K562 (cell line): Measurements from ENCODE around the gene RAD52. TPM values are rescaled to one million over a fixed set of nuclear protein-coding genes. Genes with fewer than 3 reads are reported as not detected.

Experiments used
- ATAC-seq: fragments of 200-7000 bp; cut with Tn5 transposase; 3 replicates; pipeline ENCODE4 v1.9.1; 2020; ENCODE audit warnings: moderate library complexity
- BruUV-seq: library from RNA; stranded (reverse); fragments of 400-500 nt; replicated peaks from 2 replicates; lab custom pipeline; 2021; lab: Mats Ljungman, UMichigan
- CTCF ChIA-PET: fragments of 300-600 bp; formaldehyde crosslinking; extraction: SDS; loops from one replicate; lab custom pipeline; 2021; ENCODE audit warnings: low intra/inter-chr PET ratio; lab: Yijun Ruan, JAX
- POLR2A ChIA-PET: fragments of 300-600, 350-650 bp; sonication (Branson Sonifier 250); formaldehyde crosslinking; extraction: SDS; loops from one replicate; lab custom pipeline; 2021; ENCODE audit warnings: antibody characterized with exemption, inconsistent platforms; lab: Yijun Ruan, JAX
- DNase-seq, 4 experiments: peaks; one replicate each; pipeline versions ENCODE4 v3.0.0 to v3.0.0-alpha.2; 2011 to 2018; ENCODE audit warnings: low spot score in 3 of 4, mixed read lengths in 3 of 4; ENCODE audit errors: extremely low read depth in 1 of 4
- FAIRE-seq: peaks from 2 replicates; lab custom pipeline; 2011; peaks lifted over from hg19 to GRCh38; lab: Jason Lieb, UNC
- H2AFZ ChIP-seq: 2 replicates; pipeline ENCODE4 v1.6.0; 2011; ENCODE audit warnings: low read depth, low read length, control low read depth, inconsistent platforms
- H3K27ac ChIP-seq: fragments of 200-600 bp; 3 replicates; pipeline ENCODE4 v1.8.0; 2011; ENCODE audit warnings: low read depth, mild to moderate bottlenecking, control low read depth, inconsistent platforms, low read length, moderate library complexity, mixed read lengths; ENCODE audit errors: extremely low read depth
- H3K27me3 ChIP-seq, 2 experiments: fragments of 300-600 bp in 1 of 2; 2 replicates in 1 of 2; 3 replicates in 1 of 2; pipeline versions ENCODE4 v1.6.0 to v1.8.0; 2011; ENCODE audit warnings: inconsistent platforms in 2 of 2, low read length in 2 of 2, mild to moderate bottlenecking in 1 of 2, mixed read lengths in 1 of 2, moderate library complexity in 1 of 2; ENCODE audit not compliant: control insufficient read depth in 2 of 2, insufficient read depth in 2 of 2
- H3K36me3 ChIP-seq: fragments of 300-600 bp; 3 replicates; pipeline ENCODE4 v1.8.0; 2011; ENCODE audit warnings: mild to moderate bottlenecking, low read length, inconsistent platforms; ENCODE audit not compliant: control insufficient read depth, insufficient read depth
- H3K4me1 ChIP-seq, 2 experiments: fragments of 200-600 bp in 1 of 2; replicated peaks in 1 of 2; 2 replicates in 1 of 2; 3 replicates in 1 of 2; pipeline versions ENCODE4 v1.5.1 to v1.8.0; 2011; ENCODE audit warnings: inconsistent platforms in 2 of 2, low read length in 2 of 2, mild to moderate bottlenecking in 1 of 2, mixed read lengths in 1 of 2, moderate library complexity in 1 of 2; ENCODE audit not compliant: control insufficient read depth in 2 of 2, insufficient read depth in 2 of 2
- H3K4me2 ChIP-seq: 2 replicates; pipeline ENCODE4 v1.6.1; 2011; ENCODE audit warnings: low read length, control low read depth, inconsistent platforms, mixed read lengths; ENCODE audit not compliant: insufficient read depth
- H3K4me3 ChIP-seq: fragments of 200-600 bp; sonication (generic), shearing (Covaris generic); 2 replicates; pipeline ENCODE4 v1.5.1; 2016; ENCODE audit warnings: control low read depth, inconsistent platforms
- H3K79me2 ChIP-seq: fragments of 200-600 bp; 3 replicates; pipeline ENCODE4 v1.8.0; 2011; ENCODE audit warnings: low read length, inconsistent platforms; ENCODE audit not compliant: control insufficient read depth, insufficient read depth
- H3K9ac ChIP-seq, 2 experiments: 2 replicates each; pipeline versions ENCODE4 v1.6.0 to v1.6.1; 2011; ENCODE audit warnings: low read depth in 2 of 2, low read length in 2 of 2, control low read depth in 1 of 2, inconsistent platforms in 1 of 2, mild to moderate bottlenecking in 1 of 2, mixed read lengths in 1 of 2; ENCODE audit not compliant: insufficient read depth in 1 of 2
- H3K9me1 ChIP-seq: one replicate; pipeline ENCODE4 v1.6.0; 2011; ENCODE audit warnings: inconsistent platforms, mild to moderate bottlenecking, low read length, moderate library complexity; ENCODE audit not compliant: control insufficient read depth, insufficient read depth
- H3K9me3 ChIP-seq: replicated peaks from 2 replicates; pipeline ENCODE4 v1.5.1; 2011; ENCODE audit warnings: low read depth, low read length, inconsistent platforms; ENCODE audit not compliant: control insufficient read depth, insufficient read depth
- H4K20me1 ChIP-seq: replicated peaks from 2 replicates; pipeline ENCODE4 v1.6.1; 2011; ENCODE audit warnings: low read length, inconsistent platforms, mixed read lengths; ENCODE audit not compliant: control insufficient read depth, insufficient read depth
- AFF4 ChIP-seq: sonication (generic); formaldehyde crosslinking; IDR thresholded peaks from 2 replicates; pipeline ENCODE4 v1.8.0; 2023; ENCODE audit warnings: mild to moderate bottlenecking, missing genetic modification reagents
- ARID4B ChIP-seq: sonication (generic); formaldehyde crosslinking; IDR thresholded peaks from 2 replicates; pipeline ENCODE4 v1.8.0; 2022; ENCODE audit warnings: mild to moderate bottlenecking, missing genetic modification reagents
- CBX8 ChIP-seq: fragments of 200-600 bp; sonication (generic); IDR thresholded peaks from 2 replicates; pipeline ENCODE4 v1.6.1; 2012; ENCODE audit warnings: borderline replicate concordance, mixed run types, low read depth, mild to moderate bottlenecking, moderate library complexity, mixed read lengths, low read length, control low read depth, inconsistent platforms; ENCODE audit not compliant: poor library complexity, severe bottlenecking; ENCODE audit errors: extremely low read depth
- MEIS2 ChIP-seq: fragments of 450-650 bp; IDR thresholded peaks from 2 replicates; pipeline ENCODE4 v1.6.1; 2014; ENCODE audit warnings: mild to moderate bottlenecking; ENCODE audit not compliant: partially characterized antibody
- NCOA6 ChIP-seq: fragments of 450-650 bp; IDR thresholded peaks from 2 replicates; pipeline ENCODE4 v1.6.1; 2017; ENCODE audit warnings: mild to moderate bottlenecking
- NRF1 ChIP-seq, 2 experiments: fragments of 450-650 bp; IDR thresholded peaks in 1 of 2; conservative IDR thresholded peaks in 1 of 2; 2 replicates each; pipeline ENCODE4 v1.6.1; 2014; ENCODE audit warnings: mild to moderate bottlenecking in 2 of 2
- SIRT6 ChIP-seq: IDR thresholded peaks from one replicate; pipeline ENCODE4 v1.6.1; 2012; ENCODE audit warnings: low read depth, mild to moderate bottlenecking, control low read depth, inconsistent platforms, low read length, moderate library complexity
- SMC3 ChIP-seq: conservative IDR thresholded peaks from 2 replicates; pipeline ENCODE4 v1.6.1; 2011; ENCODE audit warnings: low read depth, low read length, improper control_type of control experiment; ENCODE audit not compliant: insufficient read depth
- SNIP1 ChIP-seq: fragments of 450-650 bp; IDR thresholded peaks from 2 replicates; pipeline ENCODE4 v1.7.1; 2017; ENCODE audit warnings: low read depth, mild to moderate bottlenecking
- WHSC1 ChIP-seq: IDR thresholded peaks from one replicate; pipeline ENCODE4 v1.6.1; 2012; ENCODE audit warnings: low read length, control low read depth, inconsistent platforms
- ZBTB43 ChIP-seq: sonication (generic); formaldehyde crosslinking; IDR thresholded peaks from 2 replicates; pipeline ENCODE4 v1.8.0; 2023; ENCODE audit warnings: mild to moderate bottlenecking, missing genetic modification reagents
- ZNF197 ChIP-seq: fragments of 200-800 bp; sonication (Bioruptor generic); IDR thresholded peaks from 2 replicates; pipeline ENCODE4 v1.6.1; 2016; ENCODE audit warnings: low read depth, missing genetic modification characterization, missing compliant biosample characterization
- WGBS: fragments of 100-300 bp; shearing (Covaris generic); methylation state at CpG from one replicate; pipeline ENCODE4 v1.1.6; 2016; ENCODE audit warnings: low coverage, mixed read lengths; ENCODE audit not compliant: insufficient coverage; ENCODE audit errors: missing lambda C conversion rate; 5-methylcytosine and 5-hydroxymethylcytosine counted together
- in situ Hi-C: fragments of 300-500 bp; cut with MboI; formaldehyde crosslinking; loops from 4 replicates; pipeline ENCODE4 v1.15.0; 2018; ENCODE audit warnings: inconsistent platforms, mixed read lengths
- intact Hi-C: fragments of 100-400 bp; cut with micrococcal nuclease; formaldehyde crosslinking; loops from 2 replicates; pipeline ENCODE4 v1.14.2; 2022
- polyA plus RNA-seq, 8 experiments: library from polyadenylated mRNA; depleted of rRNA in 4 of 8; stranded (reverse) in 5 of 8; unstranded in 3 of 8; fragments of >200 nt; fragmentation: Nextera tagmentation in 2 of 8; fragmentation: Illumina TruSeq in 1 of 8; extraction: Ambion mirVana in 2 of 8; extraction: Trizol in 1 of 8; gene quantifications; 2 replicates each; pipeline versions ENCODE4 v1.2.1 to v1.2.3, GENCODE V29; 2011 to 2014; ENCODE audit warnings: inconsistent platforms in 1 of 8, missing spikeins in 1 of 8
- total RNA-seq, 7 experiments: library from RNA; depleted of rRNA in 6 of 7; stranded (reverse); fragments of >200 nt in 6 of 7; fragmentation: Illumina TruSeq in 2 of 7; extraction: Trizol in 2 of 7; gene quantifications; 2 replicates each; pipeline versions ENCODE4 v1.2.1 to v1.2.3, GENCODE V29; 2011 to 2021; ENCODE audit warnings: low replicate concordance in 1 of 7

RAD52 gene
- total and polyA plus RNA-seq, 9 of the 15 experiments (the other 6 are each of a cell fraction or from before 2014, with no cell fraction given) = 1.3 to 15.9 (median 9.3) TPM

- TF ChIP-seq CBX8 (no peak), ZNF197 (CRISPR knock-in tag) (no peak), WHSC1 (no peak), ZBTB43 (CRISPR knock-in tag) (no peak), NCOA6 (no peak), SNIP1 (no peak), SMC3 (no peak), NRF1 (conservative IDR thresholded peaks at IDR 0.05 in 1 of 2, IDR thresholded peaks at IDR 0.05 in 1 of 2) (no peak)
These were observed 5.2 kb upstream of the RAD52 start (continued) for GRCh38 chr12:954741-955140.

- Histone ChIP-seq H3K9me3 (no peaks in the 10 kb centered on the region), H4K20me1 (no peaks in the 10 kb centered on the region), H3K4me3 (no peak overlapping the region), H3K4me2 (peak overlapping the region; percentile 29; the same call in 1 of the 2 replicates), H3K9ac (peak overlapping the region in 1 of 2 experiments; percentile 8; a peak in 1 of 4 replicates), H3K27me3 (no peaks in the 10 kb centered on the region), H3K27ac (peak overlapping the region; percentile 44), H2AFZ (peak overlapping the region; percentile 89), H3K36me3 (no peaks in the 10 kb centered on the region), H3K4me1 (peaks cover 2 to 8% of the 10 kb centered on the region in 2 experiments; a peak in 4 of 5 replicates), H3K9me1 (no peaks in the 10 kb centered on the region), H3K79me2 (peaks cover 4% of the 10 kb centered on the region)
- ATAC-seq (no peak), FAIRE-seq (peak; percentile 46), DNase-seq (peak in 2 of 4 experiments; percentile 11 to 18)
- no TSS peak for BruUV-seq
- ChIA-PET POLR2A (no interaction called here), CTCF (no interaction called here)
- intact Hi-C loops (no loop called here), in situ Hi-C loops (no loop called here)
- WGBS = 41% methylated on average over 7 of the region's 7 CpGs
- TF ChIP-seq AFF4 (CRISPR knock-in tag) (no peak), SIRT6 (no peak), ARID4B (CRISPR knock-in tag) (no peak), MEIS2 (peak; percentile 44)
These were observed 4.3 kb upstream of the RAD52 start for GRCh38 chr12:953776-954175.
